Left renal pelvis (tissue), 4 donors: ENCODE results near the gene PTK6. TPM values are rescaled to one million over a fixed set of nuclear protein-coding genes. Genes with fewer than 3 reads are reported as not detected.
"Not testable (repeated sequence)": the region's sequence is repeated elsewhere in the genome, so short reads cannot be mapped to it uniquely, and the experiment has no call there.

Experiments
- DNase-seq, 4 donors: peaks; one replicate each; pipeline ENCODE4 v3.0.0-alpha.2; 2013; ENCODE audit warnings: low read depth in 4 of 4, low spot score in 3 of 4
- polyA plus RNA-seq, 4 donors: library from polyadenylated mRNA; unstranded; fragments of 120-200 nt; gene quantifications; one replicate each; pipeline ENCODE4 v1.2.1, GENCODE V29; 2013; ENCODE audit not compliant: insufficient read length in 4 of 4

The PTK6 gene
- polyA plus RNA-seq, result 1 to 10 TPM in 2 of 4 donors, under 1 TPM in 2; 0.33 to 1.7 (median 0.91) TPM

DNA sequence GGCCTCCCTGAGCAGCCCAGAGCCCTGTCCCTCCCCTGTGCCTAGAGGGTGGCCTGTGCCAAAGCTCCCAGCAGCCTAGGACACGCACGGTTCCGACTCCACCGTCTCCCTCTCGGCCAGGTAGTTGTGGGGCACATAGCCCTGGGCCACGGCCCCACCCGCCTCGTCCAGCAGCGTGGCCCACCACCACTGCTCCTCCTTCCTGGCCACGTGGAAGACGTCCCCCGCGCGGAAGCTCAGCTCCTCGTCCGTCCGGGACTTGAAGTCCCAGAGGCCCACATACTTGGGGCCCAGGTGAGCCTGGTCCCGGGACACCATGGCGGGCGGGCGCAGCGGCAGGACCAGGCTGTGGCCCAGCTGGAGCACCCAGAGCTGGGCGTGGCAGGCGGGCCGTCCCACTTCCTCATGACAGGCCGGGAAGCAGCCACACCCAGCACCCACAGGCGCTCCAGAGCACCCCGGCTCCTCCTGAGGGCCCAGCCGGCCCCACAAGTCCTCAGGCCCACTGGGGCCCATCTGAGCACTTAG is at the start of gene PTK6:
PTK6 (minus strand) TSS at position 380 of the 528 bp plus-strand sequence; CDS start at position 318, 62 bp downstream.
- no peak for DNase-seq

DNA sequence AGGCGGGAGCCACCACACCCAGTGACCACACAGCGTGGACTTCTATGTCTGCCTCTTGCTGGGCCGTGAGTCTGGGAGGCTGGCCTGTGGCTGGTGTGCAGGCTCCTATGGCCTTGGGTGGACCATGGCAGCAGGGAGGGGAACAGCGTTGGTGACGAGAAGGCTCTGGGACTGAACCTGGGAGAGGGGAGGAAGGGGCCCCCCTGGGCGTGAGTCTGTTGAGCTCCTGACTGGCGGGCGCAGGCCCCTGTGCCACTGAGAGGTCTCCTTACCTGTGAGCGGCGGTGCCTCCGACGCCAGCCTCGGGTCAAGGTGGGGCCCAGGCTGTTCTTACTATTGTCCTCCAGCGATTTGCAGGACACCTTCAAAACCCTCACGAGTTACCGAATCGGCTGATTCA is 49.6 kb upstream of the PTK6 start:
- DNase-seq, result no peak

- DNase-seq, result no peak
These were observed 48.7 kb upstream of the PTK6 start for GRCh38 chr20:63585616-63586565.

DNA sequence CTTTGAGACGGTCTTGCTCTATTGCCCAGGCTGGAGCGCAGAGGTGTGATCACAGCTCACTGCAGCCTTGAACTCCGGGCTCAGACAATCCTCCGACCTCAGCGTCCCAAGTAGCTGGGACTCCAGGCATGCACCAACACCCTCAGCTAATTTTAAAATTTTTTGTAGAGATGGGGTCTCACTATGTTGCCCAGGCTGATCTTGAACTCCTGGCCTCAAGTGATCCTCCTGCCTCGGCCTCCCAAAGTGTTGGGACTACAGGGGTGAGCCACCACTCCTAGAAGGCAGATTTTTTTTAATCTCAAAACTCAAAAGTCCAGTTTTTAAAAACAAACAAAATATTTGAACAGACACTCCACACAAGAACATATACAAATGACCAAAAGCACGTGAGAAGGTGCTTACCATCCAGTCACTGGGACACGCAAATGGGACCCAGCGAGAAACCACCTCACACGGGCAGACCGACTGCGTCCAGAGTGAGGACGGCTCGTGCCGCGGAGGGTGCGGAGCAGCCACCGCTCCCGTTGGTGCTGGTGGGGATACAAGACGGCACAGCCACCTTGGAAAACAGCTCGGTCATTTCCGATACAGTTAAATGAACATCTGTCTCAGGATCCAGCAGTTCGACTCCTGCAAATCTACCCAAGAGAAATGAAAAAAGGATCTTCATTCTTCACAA is 45.3 kb upstream of the PTK6 start:
- no peak for DNase-seq

DNA sequence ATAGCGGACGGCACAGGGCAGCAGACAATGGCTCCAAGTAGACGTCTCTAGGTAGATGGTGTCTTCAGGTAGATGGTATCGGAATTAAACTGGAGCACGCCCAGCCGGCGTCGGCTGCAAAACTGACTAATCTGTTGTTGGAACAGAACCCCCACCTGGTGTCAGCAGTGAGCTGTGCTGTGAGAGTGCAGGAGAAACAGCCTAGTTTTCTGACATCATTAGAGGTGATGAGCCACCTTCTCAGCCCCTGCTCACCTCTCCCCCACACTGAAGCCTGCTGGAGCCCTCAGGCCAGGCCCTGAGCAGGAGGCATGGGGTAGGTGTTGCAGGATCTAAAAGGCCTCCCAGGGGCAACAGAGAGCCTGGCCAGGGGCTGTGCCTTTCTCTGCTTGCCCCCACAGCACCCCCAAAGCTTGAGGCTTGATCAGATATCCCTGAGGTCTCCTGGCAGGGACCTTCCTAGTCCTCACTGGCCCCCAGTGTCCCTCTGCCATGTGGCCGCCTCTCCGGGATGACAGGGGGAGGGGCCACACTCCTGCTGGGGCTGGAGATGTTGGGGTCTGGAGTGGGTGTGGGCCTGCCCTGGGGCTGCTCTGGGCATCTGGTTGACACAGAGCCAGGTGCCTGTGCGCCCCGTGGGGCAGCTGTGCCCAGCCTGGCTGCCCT is 43.8 kb upstream of the PTK6 start:
- peak in 1 of 4 donors; percentile 18 for DNase-seq

DNA sequence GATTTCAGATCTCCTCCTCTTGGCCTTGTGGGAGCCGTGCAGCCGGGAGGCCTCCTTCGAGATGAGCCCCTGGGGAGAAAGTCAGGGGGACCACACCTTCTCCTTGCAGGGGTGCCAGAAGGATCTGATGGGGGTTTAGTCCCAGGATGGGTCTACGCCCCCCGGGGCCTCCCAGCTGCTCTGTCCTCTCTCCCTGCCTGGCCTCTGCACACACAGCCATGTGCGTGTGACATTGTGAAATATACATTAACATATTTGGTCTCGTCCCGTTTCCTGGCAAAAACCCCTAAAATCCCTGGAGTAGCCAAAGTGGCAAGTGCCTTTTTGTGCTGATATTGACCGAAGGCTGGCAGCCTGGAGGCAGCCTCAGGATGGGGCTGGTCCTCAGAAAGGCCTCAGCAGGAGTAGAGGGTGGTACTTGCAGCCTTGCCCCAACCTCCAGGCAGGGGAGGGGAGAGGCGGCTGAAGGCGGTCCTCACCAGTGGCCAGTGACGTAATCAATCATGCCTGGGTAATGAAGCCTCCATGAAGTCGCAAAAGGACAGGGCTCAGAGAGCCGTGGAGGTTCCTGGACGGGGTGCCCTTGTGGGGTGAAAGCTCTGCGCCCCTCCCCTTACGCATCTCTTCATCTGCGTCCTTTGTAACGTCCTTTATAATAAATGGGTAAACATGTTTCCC is 42.0 kb upstream of the PTK6 start:
- DNase-seq, result no peak

GRCh38 chr20:63578224-63579016 is 41.2 kb upstream of the PTK6 start:
- DNase-seq, result no peak

GRCh38 chr20:63577317-63577894 is 40.2 kb upstream of the PTK6 start:
- DNase-seq, result no peak

- DNase-seq, result no peak
These were observed 39.1 kb upstream of the PTK6 start for GRCh38 chr20:63576311-63576710.

GRCh38 chr20:63574829-63575743 is 37.9 kb upstream of the PTK6 start:
- DNase-seq, result no peak

DNA sequence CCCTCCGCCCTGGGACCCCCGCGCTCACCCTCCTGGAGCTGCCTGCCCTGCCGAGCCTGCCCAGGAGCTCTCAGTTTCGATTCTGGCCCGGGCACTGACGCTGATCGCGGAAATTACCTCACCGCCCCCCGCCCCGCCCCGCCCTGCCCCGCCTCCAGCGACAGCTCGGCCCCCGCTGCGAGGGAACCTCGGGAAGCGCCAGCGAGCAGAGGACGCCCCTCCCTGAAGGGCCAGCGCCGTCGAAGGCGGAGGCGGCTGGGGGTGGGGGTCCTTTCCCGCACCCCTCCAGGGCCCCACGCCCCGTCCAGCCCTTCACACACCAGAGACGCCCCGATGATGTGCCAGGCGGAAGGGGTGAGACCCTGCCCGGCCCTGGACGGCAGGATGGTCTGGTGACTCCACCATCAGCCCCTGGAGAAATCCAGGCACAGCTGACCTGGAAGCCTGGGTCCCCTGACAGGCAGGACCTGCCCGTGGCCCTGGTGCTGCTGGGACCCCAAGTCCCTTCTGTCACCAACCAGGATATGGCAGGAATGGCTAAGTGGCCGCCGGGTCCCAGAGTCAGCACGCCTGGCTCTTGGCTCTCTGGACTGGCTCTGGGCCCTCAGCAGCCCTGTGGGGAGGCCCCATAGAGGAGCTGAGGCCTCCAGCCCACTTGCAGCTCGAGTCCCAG is 37.1 kb upstream of the PTK6 start, which contains the start of gene HELZ2:
HELZ2 (minus strand) TSS at position 84 of the 673 bp plus-strand sequence. CDS start 1,854 bp downstream, outside the sequence.
- DNase-seq, result peak in 1 of 4 donors; percentile 31

- no peak for DNase-seq
These were observed 36.5 kb upstream of the PTK6 start for GRCh38 chr20:63573647-63574131.

DNA sequence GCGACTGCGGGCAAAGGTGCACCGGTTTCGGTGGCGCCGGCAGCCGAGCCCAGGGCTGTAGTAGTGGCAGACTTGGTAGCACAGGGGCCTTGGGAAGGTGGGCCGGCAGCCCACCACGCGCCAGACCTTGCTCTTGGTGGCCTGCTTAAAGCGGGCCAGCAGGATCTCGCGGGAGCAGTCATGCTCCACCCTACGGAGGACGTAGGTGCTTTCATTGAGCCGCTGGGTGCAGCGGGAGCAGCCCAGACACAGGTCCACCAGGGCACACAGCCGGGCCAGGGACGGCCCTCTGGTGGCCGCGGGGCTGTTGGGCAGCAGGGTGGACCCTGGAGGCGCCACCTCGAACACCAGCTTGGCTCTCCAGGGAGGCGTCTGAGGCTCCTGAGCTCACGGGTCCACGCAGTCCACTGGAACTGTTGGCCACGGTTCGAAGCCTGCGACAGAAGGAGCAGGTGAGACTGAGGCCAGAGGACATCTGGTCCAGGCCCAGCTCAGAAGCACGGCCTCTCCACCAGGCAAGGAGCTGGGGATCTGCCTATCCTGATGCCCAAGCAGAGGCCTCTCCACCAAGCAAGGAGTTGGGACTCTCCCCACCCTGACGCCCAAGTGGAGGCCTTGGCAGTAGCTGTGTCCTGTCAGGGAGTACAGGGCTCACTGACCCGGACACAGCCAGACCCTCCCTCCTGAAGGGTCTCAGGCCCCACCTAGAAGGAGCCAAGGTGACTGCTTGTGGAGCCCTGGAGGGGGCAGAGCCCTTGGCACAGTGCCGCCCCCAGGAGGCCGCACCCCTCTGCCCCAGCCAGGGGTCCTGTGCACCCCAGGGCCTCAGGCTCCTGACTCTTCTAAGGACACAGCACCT is 35.8 kb upstream of the PTK6 start:
- no peak for DNase-seq

DNA sequence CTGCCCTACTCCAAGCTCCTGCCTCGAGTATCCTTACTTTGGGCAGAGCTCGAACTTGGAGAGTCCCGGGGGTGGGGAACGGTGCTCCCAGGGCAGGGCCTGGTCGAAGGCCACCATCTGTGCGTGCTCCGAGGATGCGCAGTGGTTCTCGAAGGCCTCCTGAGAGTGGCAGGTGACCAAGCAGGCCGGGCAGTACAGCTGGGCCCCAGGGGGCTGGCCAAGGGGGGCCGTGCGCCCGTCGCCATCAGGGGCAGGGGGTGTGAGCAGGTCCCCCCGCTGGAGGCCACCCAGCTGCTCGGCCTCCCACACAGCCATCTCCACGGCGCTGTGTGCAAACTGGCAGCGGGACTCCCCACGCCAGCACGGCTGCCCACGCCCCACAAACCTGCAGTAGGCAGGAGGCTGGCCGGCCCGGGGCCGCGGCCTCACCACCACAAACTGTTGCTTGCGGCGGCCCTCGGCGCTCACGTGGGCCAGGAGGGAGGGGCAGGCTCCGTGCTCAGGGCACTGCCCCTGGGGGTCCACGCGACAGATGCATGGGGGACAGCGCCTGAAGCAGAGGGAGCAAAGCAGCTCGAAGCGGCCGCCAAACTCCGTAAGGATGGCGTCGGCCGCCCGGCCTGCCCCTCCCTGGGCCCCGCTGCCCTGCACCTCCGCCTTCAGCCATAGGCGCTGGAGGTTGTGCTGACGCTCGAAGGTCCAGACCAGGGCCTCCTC is 35.1 kb upstream of the PTK6 start:
- DNase-seq, result no peak

GRCh38 chr20:63571087-63571478 is 33.9 kb upstream of the PTK6 start:
- DNase-seq, result not testable (repeated sequence)
